ENCODE data around the gene OR2J3. TPM values are rescaled to one million over a fixed set of nuclear protein-coding genes. Genes with fewer than 3 reads are reported as not detected.
"Not testable (repeated sequence)": the region's sequence is repeated elsewhere in the genome, so short reads cannot be mapped to it uniquely, and the experiment has no call there.

The OR2J3 gene
- total RNA-seq, 1 donor from 2014 or later, result not detected

- FAIRE-seq (no peak), DNase-seq (ENCODE audit: low read depth) (peak; percentile 12)
- Histone ChIP-seq H3K4me3 (ENCODE audit: low read depth, low read length) (no peak overlapping the region), H3K36me3 (ENCODE audit: control insufficient read depth, insufficient read depth, low read length) (no peaks in the 10 kb centered on the region), H3K27me3 (ENCODE audit: control insufficient read depth, insufficient read depth, low read length) (no peaks in the 10 kb centered on the region)
- TF ChIP-seq CTCF (IDR thresholded peaks at IDR 0.05; ENCODE audit: insufficient read depth, low read length, severe bottlenecking), result no peak
Observed at GRCh38 chr6:29146179-29146578, 38.3 kb downstream of the OR2J3 start.

DNA sequence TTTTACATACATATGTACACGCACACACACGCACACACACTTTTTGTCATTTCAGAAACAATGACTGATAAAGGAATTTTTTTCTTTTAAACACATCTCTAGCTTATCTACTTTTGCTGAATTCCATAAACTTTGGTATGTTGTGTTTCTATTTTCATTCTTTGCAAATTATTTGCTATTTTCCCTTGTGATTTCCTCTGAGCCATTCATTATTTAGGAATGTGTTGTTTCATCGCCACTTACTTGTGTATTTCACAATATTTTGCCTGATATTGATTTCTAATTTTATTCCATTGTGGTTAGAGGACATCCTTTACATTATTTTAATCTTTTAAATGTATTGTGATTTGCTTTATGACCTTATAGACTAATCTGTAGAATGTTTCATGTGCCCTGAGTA, 39.2 kb downstream of the OR2J3 start:
- TF ChIP-seq CTCF (IDR thresholded peaks at IDR 0.05; ENCODE audit: insufficient read depth, low read length, severe bottlenecking), result no peak
- FAIRE-seq (no peak), DNase-seq (ENCODE audit: low read depth) (no peak)
- Histone ChIP-seq H3K27me3 (ENCODE audit: control insufficient read depth, insufficient read depth, low read length) (no peaks in the 10 kb centered on the region), H3K36me3 (ENCODE audit: control insufficient read depth, insufficient read depth, low read length) (no peaks in the 10 kb centered on the region), H3K4me3 (ENCODE audit: low read depth, low read length) (no peak overlapping the region)

- not testable (repeated sequence) for H3K4me3 ChIP-seq (ENCODE audit: low read depth, low read length); H3K27me3 ChIP-seq (ENCODE audit: control insufficient read depth, insufficient read depth, low read length); FAIRE-seq; H3K36me3 ChIP-seq (ENCODE audit: control insufficient read depth, insufficient read depth, low read length); DNase-seq (ENCODE audit: low read depth)
Observed at GRCh38 chr6:29149444-29149843, 41.6 kb downstream of the OR2J3 start.

DNA sequence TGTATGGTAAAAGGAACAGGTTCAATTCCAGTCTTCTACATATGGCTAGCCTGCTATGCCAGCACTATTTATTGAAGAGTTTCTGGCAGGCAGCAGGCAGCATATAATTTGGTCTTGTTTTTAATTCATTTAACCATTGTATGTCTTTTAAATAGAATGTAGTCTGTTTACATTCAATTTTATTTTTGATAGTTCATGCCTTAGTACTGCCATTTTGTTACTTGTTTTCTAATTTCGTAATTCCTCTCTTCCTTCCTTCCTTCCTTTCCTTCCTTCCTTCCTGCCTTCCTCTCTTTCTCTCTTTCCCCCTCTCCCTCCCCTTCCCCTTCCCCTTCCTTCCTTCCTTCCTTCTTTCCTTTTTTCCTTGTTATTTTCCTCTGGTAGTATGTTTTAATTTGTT, 45.2 kb downstream of the OR2J3 start:
- no peaks in the 10 kb centered on the region for H3K36me3 ChIP-seq (ENCODE audit: control insufficient read depth, insufficient read depth, low read length)
- DNase-seq (ENCODE audit: low read depth) (no peak), FAIRE-seq (no peak)
- no peaks in the 10 kb centered on the region for H3K27me3 ChIP-seq (ENCODE audit: control insufficient read depth, insufficient read depth, low read length)
- no peak overlapping the region for H3K4me3 ChIP-seq (ENCODE audit: low read depth, low read length)
- TF ChIP-seq CTCF (IDR thresholded peaks at IDR 0.05; ENCODE audit: insufficient read depth, low read length, severe bottlenecking), result no peak

- not testable (repeated sequence) for H3K4me3 ChIP-seq (ENCODE audit: low read depth, low read length); DNase-seq (ENCODE audit: low read depth); FAIRE-seq; H3K27me3 ChIP-seq (ENCODE audit: control insufficient read depth, insufficient read depth, low read length); H3K36me3 ChIP-seq (ENCODE audit: control insufficient read depth, insufficient read depth, low read length)
Observed at GRCh38 chr6:29155182-29155581, 47.3 kb downstream of the OR2J3 start.

- H3K36me3 ChIP-seq (ENCODE audit: control insufficient read depth, insufficient read depth, low read length); H3K4me3 ChIP-seq (ENCODE audit: low read depth, low read length); FAIRE-seq; H3K27me3 ChIP-seq (ENCODE audit: control insufficient read depth, insufficient read depth, low read length); DNase-seq (ENCODE audit: low read depth): not testable (repeated sequence)
Observed at GRCh38 chr6:29159922-29160321, 52.1 kb downstream of the OR2J3 start.

Other genes starting within 250 kb of the OR2J3 start
- 27.0 and 39.0 TPM in 2 replicates for gene TRIM27, start 184.1 kb upstream of the OR2J3 start, total RNA-seq
- 3.8 and 3.9 TPM in 2 replicates for gene ZNF311, start 102.7 kb upstream of the OR2J3 start, total RNA-seq
- gene OR2W1, start 62.9 kb upstream of the OR2J3 start, total RNA-seq, result not detected in 2 replicates
- not detected in 2 replicates for gene OR2B3, start 20.7 kb upstream of the OR2J3 start, total RNA-seq
- not detected in 2 replicates for gene OR2J1, start 8.6 kb upstream of the OR2J3 start, total RNA-seq
- gene OR2J2, start 62.8 kb downstream of the OR2J3 start, total RNA-seq, result not detected in 2 replicates
- gene OR14J1, start 193.6 kb downstream of the OR2J3 start, total RNA-seq, result not detected in 2 replicates

All from bronchial epithelial cell (primary cell).